ENCODE measurements around the gene DPP6.

DPP6 gene

DNA sequence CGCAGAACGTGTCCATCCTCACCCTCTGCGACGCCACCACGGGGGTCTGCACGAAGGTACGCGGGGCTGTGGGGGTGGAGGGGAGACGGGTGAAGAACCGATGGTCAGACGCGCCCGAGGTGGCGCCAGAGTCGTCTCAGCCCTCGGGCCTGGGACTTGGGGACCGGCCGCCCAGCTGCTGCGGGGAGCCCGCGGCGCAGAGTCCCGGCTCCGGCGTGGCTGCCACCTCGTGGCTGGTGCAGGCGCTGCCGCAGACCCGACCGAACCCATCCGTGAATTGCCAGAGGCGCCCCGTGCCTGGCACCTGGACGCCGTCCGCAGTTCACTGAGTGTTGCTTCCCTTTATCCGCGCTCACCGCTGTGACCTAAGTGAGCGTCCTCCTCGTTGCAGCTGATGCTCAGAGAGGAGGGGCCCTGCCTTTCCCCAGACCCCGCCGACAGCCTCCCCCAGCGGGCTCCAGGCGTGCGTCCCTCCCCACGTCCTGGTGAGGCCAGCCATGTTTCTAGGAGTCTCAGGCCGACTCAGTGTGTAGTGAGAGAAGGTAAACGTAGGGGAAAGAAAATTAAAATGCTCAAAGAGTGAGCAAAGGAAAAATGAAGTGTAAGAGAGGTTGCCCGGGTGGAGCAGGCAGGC lies 742.1 kb downstream of the DPP6 start:
- DNase-seq = peak in 6 of 56 donors; percentile 11 to 54 (median 26)

DNA sequence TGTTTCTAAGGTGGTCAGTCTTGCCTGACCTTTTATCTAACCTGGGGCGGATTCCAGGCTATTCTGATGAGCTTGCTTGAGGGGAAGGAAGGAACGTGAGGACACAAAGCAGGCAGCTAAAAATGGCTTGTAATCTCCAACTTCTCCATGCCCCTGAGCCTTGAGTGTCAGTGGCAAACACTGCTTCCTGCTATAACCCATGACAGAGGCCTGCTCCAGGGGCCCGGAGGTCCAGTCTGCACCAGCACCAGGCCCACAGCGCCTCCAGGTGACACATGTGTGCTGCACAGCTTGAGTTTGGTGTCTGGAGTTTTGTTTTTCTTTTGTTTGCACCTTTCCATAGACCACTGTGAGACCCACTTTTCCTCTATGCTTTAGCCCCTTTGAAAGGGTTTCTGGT lies 742.8 kb downstream of the DPP6 start:
- no peak for DNase-seq

DNA sequence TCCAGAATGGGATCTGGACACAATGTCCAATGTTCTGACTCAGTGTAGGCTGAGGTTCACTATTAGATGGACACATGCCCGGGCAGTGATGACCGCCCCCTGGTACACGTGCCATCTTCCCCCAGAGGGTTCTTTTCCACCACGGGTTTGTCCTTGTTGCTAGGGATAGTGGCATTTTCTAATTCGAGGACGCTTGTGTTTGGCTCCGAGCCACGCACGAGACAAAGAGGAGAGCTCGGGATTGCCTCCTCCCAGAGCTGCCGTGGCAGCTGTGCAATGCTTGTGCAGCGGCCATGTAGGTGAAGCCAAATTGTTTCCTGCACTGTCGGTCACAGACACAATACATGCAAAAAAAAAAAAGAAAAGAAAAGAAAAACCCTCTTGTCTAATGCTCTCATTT lies 743.2 kb downstream of the DPP6 start:
- peak in 11 of 56 donors; percentile 11 to 74 (median 45) for DNase-seq

DNA sequence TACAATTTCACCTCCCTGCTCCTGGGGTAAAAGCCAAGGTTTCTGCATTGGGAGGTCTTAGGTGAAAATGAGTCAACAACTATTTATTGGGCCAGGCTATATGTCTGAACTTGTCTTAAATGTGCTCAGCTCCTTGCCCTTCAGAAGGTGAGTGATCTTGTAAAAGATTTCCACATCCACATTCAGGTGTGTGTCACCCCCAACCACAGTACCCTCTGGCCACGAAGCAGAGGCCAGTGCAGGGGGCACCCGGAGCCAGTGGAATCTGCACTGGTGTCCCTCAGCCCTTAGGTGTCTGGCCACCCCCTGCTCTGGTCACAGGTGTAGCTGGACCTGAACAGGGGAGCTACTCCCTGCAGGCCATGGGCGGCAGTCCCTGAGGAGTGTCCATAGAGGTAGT lies 752.3 kb downstream of the DPP6 start:
- DNase-seq = no peak

DNA sequence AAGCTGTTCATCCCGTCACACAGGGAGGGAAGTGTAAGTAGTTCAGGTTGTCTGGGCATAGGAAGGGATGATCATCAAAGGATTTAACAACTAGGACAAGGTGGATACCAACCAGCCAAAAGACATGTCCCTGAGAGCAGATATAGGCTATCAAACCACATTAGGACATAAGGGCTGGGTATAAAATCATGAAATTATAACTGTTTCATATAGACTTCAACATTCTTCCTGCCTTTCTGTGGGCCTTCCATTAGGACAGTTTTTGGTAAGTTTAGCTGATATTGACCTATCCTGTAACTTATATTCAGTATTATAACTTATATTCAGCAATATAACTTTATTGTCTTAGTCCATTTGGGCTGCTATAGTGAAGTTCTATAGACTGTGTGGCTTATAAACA lies 759.8 kb downstream of the DPP6 start:
- DNase-seq = no peak

DNA sequence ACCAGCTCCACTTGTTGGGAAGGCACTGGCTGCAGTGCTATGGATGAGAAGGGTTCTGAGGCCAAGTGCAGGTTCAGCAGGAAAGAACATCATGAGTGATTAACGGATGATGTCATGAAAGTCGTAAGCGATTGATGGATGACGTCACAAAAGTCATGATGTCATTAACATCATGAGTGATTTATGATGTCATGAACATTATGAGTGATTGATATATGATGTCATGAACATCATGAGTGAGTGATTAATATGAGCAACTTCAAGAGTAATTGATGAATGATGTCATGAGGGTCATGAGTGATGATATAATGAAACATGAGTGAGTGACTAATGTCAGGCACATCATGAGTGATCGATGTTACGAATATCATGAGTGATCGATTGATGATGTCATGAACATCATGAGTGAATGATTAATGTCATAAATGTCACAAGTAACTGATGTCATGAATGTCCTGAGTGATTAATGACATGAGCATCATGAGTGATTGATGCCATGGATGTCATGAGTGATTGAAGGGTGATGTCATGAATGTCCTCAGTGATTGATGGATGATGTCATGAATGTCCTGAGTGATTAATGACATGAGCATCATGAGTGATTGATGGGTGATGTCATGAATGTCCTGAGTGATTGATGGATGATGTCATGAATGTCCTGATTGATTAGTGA lies 765.2 kb downstream of the DPP6 start:
- no peak for DNase-seq

DNA sequence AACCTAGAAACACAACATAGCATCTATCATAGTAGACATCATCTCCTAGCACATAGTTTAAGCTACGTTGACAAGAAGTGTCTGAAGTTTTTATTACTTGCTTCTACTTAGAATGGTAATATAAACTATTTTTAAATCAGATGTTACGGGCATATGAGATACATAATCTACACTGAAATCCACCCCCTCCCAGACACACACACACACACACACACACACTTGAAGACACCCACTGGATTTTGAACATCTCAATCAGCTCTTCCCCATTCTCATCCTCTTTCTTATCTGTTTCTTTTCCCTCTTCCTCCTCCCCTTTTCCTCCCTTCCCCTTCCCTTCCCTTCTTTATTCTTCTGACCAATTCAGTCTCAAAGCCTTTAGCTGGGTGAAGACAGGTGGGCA lies 774.8 kb downstream of the DPP6 start:
- peak in 3 of 56 donors; percentile 10 to 23 (median 12) for DNase-seq

DNA sequence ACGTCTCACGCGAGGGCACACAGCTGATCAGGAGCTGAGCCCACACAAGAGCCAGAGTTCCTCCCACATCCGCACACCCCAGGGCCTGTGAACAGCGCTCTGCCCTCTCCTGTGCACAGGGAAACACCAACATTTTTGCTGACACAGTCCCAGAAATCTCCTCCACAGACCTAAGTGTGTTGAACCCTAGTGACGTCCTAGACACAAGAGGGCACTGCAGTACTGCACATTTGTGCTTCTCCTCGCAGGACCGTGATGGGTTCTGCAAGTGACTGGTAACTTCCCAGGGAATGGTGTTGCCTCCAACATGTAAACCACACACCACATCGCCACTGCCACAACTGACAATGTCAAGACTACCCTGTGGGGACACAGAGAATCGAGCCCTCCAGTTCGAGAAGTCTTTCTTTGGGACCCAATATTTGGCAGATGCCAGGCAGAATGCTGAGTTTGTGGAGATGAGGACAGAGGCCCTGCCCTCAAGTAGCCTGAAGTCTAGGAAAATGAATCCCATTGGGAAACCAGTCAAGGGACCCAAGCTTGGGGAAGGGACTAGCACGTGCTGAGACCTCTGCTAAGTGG lies 780.5 kb downstream of the DPP6 start:
- peak in 34 of 56 donors; percentile 11 to 73 (median 31) for DNase-seq

DNA sequence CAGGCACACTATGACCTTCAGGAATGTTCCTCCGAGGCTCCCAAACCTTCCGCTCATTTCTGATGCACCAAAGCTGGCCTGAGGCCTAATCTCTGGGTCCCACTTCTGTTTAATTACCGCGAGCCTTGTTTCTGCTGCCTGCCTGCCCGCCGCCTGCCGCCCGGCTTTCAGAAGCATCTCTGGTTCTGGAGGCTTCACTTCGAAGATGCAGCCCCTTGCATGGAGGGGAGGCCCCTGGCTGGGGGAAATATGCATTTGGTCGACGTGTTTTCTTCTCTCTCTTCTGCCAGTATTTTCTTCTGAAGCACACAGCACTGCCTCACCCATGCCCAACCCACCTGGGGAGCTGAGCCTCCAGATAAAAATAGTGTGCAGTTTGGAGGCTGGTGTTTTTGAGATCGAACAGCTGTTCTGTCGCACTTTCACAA lies 783.8 kb downstream of the DPP6 start:
- peak in 17 of 56 donors; percentile 19 to 66 (median 37) for DNase-seq

DNA sequence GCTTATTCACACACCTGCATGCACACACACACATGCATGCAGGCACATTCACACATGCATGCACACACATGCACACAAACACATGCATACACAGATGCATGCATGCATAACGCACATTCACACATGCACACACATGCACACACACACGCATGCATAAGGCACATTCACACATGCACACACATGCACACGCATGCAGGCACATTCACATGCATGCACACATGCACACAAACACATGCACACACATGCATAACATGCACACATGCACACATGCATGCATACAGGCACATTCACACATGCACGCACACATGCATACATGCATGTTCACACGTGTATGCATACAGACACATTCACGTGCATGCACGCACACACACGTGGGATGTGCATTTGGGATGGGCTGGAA lies 784.9 kb downstream of the DPP6 start:
- no peak for DNase-seq

DNA sequence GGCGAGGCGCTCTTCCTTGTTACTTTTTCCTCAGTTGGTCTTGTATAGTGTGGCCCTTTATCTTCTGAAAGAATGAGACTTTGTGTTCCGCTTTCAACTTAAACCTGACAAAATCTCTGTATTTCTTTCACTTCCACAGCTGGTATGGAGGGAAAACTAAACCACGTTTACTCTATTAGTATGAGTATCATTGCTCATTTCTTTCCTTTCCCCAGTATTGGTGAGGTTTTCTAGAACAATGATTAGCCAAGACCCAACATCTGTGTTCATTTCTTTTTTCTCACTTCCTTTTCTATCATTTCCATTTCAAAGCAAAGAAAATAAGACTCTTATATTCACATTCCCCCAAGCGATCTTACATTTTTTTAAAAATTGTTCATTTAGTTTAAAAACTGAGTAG lies 785.4 kb downstream of the DPP6 start:
- no peak for DNase-seq

DNA sequence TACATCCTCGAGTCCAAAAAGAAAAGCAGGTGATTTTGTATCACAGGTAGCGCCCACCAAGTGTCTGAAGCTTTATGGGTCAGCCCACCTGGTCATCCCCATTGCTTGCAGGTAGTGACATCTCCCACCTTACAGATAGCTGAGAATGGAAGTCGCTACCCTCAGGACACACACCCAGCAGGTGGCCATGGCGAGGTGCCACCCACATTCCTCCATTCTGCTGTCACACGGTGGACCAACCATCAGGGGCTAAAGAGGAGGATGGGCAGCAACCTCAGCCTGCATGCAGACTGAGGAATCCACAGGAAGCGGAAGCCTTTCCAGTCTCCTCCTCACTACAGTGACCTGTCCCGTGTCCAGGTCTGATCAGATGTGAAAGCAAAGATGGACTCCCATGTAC lies 787.9 kb downstream of the DPP6 start:
- DNase-seq = no peak

DNA sequence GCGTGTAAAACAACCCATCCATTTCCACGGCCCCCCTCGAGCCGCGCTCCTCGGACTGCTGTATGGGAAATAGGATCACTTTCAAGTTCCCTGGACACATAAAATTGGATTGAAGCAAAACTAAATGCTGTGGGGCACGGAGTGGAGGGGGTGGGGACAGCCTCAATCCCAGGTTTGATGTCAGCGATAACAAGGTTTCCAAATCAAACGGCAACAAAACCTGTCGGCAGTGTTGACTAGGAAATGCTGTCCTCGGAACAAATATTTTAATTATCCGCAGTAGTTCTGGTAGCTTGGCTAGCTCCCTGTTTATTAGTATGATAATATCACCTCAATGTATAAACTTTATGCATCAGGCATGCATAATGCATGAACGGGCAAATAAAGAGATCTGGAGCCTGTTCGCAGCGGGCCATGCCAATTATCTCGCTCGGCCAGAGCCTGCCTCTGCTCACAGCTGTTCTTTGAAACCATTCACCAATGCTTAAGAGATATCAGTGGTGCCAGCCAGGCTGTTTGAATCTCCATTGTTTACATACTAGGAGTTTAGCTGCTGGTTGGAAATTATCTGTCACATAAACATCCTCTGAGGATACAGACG lies 789.6 kb downstream of the DPP6 start:
- peak in 2 of 56 donors; percentile 19 for DNase-seq

DNA sequence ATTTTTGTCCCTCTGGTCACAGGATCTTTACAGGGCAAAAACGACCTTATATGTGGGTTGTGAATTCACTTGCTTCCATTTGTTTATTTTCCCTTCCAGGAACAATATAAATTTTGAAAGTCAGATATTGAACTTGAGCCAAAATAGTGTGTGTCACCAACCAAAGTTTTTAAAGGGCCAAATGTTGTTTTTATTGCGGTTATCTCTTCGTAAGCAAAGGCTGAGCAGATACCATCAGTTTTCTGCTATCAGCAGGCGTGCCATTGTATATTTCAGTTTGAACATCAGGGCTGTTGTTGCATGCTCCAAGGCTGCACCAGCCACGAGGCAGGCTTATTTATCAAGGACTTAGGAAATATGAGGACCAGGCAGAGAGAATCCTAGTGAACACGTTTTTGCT lies 790.4 kb downstream of the DPP6 start:
- no peak for DNase-seq

DNA sequence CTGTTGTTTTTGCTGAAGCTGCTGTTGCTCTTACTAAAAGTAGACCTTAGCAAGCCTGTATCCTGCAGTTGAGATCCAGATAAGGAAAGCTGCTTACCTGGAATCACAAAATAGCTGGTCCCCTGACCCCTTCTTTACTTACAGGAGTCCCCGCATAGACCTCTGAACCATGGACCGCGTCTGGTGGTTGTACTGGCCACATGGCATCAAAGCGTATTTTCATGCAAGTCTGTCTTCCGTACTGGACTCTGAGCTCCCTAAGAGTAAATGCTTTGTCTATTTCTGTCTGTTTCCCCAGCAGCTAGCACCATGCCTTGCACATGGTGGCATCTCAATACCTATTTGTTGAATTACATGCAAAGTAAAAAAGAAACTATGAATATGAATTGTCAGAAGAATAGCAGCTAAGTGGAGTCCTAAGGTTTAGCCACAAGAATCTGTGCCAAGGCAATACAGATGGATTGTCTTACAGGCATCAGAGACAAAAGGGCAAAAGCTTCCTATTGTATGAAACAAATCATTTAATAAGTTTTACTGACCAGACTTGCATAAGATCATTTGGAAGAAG lies 791.6 kb downstream of the DPP6 start:
- DNase-seq = no peak

DNA sequence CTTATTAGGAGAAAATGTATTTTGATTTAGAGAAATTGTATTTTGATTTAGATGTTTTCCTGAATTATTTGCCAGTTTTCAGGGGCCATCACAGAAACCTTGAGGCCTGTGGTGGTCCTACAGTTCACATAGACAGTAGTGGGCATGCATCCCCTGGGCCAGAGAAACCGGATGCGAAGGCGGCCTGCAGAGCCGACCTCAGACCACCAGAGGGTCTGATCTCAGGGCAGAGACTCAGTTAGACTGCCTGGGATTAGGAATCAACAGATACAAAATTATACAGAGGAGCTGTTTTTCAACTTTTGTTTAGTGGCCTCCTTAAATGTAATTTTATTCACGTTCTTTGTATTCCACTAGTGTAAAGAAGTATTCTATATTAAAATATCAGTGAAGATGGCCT lies 792.3 kb downstream of the DPP6 start:
- no peak for DNase-seq

DNA sequence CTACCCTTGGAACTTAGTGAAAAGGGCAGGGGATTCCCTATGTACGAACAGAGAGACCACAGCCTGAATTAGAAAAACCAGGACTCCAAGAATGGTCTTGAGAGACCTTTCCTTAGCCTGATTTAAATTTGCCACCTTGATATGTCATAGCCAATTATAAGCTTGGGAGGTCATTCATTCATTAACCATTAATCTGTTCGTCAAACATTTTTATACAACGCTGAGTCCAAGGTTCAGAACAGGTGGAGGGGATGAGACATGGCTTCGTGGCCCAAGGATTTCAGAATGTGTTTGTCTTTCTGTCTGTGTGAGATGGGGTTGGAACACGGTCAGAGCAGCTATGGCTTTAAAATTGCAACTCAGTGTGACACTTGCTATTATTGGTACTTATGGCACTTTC lies 792.8 kb downstream of the DPP6 start:
- DNase-seq = no peak

DNA sequence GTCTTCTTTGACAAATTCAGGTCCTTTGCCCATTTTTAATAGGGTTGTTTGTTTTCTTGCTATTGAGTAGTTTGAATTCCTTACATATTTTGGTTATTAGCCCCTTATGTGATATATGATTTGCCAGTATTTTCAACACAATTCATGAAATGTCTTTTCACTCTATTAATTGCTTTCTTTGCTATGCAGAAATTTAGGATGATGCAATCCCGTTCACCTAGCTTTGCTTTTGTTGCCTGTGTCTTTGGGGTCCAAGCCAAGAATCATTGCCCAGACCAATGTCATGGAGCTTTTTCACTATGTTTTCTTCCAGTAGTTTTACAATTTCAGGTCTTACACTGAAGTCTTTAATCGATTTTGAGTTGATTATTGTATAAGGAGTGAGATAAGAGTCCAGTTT lies 796.3 kb downstream of the DPP6 start:
- no peak for DNase-seq

DNA sequence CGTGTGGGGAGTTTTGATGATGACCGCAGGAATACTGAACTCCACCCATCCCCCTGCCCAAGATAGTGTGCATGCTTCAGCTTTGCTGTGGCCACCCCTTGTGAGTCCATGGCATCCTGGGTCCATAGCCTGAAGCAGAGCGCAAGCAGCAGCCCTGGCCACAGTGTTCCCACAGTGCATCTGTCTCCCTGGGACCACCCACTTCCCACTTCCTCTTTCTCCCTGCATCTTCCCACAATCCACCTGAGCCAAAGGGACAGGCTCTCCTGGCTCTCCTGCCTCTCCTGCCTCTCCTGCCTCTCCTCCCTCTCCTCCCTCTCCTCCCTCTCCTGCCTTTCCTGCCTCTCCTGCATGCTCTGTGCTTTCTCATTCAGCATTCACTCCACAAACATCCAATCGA lies 800.0 kb downstream of the DPP6 start:
- no peak for DNase-seq

DNA sequence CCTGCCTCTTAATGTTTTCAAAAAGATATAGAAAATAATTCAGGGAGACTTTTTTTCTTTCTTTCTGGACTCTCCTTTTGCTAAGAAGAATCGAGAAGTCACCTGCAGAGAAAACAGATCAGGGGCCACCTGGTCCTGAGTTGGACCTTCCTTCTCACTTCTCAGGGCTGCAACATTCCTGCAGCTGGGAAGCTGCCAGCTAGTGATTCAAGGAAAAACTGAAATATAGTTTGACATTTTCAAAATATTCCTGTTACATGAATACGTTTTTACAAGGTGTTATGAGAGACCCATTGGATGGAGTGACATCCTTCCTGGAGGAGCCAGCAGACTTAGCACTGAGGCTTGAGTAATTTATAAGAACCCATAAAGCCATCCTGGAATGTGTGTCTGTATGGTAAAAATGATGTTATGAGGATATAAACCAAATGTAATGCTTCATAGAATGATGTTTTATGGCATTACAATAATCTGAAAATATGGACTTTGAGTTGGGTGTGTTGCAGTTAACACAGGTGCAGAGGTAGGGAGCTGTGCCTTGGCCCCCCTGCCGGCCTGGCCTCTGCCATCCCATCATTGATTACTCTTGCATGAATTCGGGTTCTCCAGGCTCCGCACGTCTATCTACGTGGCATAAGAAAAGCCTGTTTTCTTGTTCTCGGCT lies 801.0 kb downstream of the DPP6 start:
- DNase-seq = no peak

DNA sequence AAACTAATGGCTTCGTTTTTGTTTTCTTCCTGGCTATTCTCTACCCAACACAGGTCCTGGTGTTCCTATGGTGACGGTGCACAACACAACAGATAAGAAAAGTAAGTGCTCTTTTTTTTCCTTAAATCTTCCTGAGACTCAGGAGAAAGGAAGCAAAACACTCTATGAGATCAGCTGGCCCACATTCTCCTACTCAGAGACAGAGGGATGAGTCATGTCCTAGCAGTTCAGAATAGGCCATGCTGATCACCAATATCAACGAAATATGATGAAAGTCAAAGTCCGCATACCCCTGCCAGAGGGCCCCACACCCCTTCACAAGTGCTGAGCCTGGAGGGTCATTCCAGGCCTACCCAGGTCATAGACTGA lies 801.5 kb downstream of the DPP6 start:
- DNase-seq = peak in 3 of 56 donors; percentile 4 to 30 (median 28)

DNA sequence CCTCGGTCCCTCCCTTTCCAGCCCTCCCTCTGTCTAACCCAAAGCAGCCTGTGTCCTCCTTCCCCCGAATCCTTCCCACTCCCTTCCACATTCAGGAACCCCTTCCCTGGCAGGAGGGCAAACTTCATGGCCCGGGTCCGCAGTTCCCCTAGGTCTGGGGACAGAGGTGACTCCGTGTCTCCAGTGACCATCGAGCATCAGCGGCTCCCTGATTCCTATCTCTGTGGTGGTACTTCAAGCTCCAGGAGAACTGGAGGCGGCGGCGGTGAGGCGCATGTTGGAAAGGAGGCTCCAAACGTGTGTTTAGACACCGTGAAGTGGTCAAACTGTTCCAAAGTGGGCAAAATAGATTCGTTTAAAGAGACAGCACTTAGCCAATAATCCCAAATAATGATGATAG lies 802.6 kb downstream of the DPP6 start:
- DNase-seq = no peak
